OCI-LY7 (cell line): ENCODE measurements around the gene GRID2.

ENCODE experiments used
- CTCF ChIP-seq: fragments of 200-600 bp; sonication (generic); conservative IDR thresholded peaks from 2 replicates; pipeline ENCODE4 v1.5.1; 2014; ENCODE audit warnings: mild to moderate bottlenecking, antibody characterized with exemption, low read length, moderate library complexity, mixed read lengths
- EZH2phosphoT487 ChIP-seq: fragments of 200-600 bp; sonication (generic); IDR thresholded peaks from 2 replicates; pipeline ENCODE4 v1.6.1; 2018; ENCODE audit warnings: low read depth, borderline replicate concordance, mild to moderate bottlenecking, mixed run types, antibody characterized with exemption, low read length, moderate library complexity, mixed read lengths

- TF ChIP-seq CTCF (no peak), EZH2phosphoT487 (no peak)
These were observed 1464.2 kb downstream of the GRID2 start for GRCh38 chr4:93767917-93768316.
